HG03521 (cell line): Measurements from ENCODE around the gene INO80D.
"Not testable (repeated sequence)": the region's sequence is repeated elsewhere in the genome, so short reads cannot be mapped to it uniquely, and the experiment has no call there.

Experiments
- ATAC-seq: cut with Tn5 transposase; IDR thresholded peaks from one replicate; pipeline ENCODE4 v1.9.1; 2021; ENCODE audit warnings: mild to moderate bottlenecking, moderate library complexity; ENCODE audit not compliant: unreplicated experiment

The INO80D gene

DNA sequence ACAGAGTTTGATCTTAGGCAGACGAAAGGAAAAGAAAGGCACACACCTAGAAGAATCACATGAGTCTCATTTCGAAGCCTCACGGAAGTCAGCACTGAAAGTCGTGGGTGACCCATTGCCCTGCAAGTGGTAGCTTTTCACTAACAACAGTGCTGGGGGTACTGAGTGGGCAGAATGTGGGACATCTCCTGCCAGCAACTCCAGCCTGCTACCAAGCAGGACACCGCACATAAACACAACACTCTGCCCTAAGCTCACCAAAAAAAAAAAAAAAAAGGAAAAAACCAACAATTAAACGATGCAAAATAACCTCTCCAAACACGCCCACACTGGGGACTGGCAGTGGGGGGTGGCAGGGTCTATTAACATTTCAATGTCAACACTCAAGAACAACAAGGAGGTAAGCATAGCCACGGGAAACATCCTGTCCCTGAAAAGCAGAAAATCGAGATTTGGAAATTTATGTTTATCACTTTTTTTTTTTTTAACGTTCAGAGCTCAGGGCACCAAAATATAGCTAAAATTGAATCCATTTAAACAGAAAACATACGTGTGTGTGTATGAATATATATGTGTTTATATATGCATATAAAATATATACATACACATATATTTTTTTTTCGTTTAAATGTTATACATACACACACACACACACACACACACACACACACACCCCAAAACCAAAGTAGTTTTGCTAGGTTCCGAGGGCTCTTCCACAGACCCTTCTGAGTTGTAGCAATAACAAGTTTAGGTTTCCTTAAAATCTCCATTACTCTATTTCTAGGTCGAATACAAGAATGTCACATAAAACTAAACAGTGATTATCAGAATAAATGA is 2.2 kb downstream of the INO80D start:
- ATAC-seq = no peak

DNA sequence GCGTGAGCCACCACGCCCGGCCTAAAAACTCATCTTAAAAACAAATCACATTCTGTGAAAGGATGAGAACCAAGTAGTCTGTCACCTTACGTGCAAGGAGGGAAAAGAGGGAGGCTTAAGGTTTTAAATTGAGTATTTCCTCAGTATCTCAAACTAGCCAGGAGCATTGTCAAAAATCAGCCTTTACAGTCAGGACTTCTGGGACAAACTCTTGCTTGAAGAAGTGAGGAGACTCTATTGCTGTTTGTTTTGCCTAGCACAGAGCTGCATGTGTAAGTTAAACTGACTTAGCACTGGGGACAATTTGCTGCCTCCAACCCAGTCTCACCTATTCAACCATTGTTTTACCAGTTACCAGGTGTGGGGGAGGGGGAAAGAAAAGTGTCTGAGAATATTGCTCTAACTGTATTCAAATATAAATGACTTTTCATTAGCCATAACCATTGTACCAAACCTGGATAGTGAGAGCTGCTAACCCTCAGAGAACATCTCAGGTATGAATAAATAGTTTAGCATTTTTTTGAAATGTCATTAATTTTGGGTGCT is 3.6 kb downstream of the INO80D start:
- no peak for ATAC-seq

DNA sequence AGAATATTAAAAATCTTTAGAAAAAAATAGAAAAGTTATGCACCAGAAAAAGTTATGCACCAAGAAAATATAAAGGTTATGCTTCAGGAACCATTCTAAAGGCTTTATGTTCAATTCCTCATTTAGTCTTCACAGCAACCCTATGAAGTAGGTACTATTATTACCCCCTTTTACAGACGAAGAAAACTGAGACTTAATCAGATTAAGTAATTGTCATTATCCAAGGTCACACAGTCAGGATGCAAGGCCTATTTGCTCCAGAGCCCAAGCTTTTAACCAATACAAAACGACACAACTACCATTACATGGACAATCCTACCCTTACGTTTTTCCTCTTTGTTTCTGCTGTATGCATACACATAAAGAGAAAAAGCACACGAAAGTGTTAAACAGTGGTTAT is 5.0 kb downstream of the INO80D start:
- ATAC-seq = no peak

DNA sequence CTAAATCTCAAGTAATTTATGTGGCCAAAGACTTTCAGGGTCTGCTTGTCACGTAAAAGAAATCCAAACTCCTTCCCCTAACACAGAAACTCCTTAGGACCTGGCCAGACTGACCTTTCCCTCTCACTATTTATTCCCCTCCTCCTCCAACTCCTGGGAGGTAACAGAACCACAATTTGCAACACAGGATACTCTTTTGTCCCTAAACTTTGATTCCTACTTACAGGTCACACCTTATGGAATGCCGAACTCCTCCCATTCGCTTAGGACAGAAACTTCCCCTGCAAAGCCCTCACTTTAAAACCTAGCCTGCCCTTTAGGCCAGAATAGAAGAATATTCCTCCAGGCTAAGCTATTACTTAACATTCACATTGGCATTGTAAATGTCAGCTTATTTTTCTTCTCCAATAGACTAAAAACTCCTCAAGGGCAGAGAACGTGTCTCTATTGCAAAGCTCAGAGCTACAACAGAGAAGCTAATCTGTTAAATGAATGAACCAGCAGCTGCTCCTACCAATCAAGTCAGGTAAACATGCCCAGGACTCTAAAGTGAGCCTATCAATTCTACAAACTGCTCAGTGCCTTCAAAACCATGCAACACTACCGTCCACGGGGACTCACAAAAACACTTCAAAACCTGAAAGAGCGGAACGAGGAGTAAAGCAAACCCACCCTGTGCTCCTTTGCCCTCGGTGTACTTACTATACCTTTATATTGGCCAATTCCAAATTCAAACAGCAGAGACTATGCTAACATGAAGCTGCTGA is 6.1 kb downstream of the INO80D start:
- ATAC-seq = no peak

DNA sequence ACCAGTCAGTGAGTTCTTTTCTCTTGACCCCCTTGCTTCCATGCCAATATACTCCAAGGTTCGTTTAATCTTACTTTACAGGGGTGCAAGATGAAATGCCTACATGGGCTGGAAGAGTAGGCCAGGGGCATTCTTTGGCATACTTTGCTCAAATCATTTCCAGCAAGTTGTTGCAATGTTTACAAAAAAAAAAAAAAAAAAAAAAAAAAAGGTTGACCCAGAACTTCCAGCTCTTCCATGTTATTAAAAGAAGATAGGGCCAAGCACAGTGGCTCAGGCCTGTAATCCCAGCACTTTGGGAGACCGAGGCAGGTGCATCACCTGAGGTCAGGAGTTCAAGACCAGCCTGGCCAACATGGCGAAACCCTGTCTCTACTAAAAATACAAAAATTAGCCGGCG is 8.1 kb downstream of the INO80D start:
- not testable (repeated sequence) for ATAC-seq

DNA sequence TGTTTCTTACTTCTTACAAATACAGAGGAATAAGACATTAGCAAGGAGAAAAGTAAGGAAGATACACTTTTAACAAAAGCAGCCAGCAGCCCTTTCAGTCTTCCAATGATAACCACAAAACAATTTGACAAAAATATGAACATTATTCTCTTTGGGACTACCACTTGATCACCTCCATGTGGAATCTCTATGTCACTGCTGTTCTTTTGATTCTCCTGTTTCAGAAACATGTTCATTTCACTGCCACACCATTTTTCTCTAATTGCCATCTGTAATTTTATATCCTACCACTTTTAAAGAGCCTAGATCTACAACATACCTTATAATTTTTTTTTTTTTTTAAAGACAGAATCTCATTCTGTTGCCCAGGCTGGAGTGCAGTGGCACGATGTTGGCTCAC is 10.9 kb downstream of the INO80D start:
- no peak for ATAC-seq

DNA sequence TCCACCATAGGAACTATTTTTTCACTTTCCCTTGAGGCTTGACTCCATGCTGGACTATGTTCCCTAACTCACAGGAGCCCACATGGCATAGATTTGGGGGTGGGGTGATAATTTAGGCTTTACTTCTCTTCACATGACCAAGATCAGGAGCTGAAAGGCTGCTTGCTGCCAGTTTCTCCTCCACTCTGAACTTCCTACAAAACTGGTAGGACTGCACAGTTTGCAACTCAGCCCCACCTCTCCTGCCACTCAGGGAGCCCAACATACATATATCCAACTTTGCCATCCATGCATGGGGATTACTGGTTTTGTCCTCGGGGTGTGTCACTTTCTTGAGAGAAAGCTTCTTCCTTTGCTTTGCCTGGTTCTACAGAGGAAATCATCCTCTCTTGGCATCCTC is 14.2 kb downstream of the INO80D start:
- no peak for ATAC-seq

DNA sequence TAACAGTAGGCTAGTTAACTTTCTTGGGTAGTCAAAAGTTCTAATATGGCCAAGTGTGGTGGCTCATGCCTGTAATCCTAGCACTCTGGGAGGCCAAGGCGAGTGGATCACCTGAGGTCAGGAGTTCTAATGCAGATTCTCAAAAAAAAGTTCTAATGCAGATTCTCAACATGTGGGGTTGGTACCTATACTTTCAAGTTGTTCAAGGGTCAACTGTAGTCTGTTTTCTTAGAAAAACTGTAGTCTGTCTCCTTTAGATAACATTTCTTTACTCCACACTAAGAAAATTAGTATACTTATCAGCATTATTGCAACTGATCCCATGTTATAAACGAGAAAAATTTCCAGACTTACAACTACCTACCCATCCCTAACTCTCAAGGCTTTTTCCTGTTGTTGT is 16.6 kb downstream of the INO80D start:
- ATAC-seq = no peak

DNA sequence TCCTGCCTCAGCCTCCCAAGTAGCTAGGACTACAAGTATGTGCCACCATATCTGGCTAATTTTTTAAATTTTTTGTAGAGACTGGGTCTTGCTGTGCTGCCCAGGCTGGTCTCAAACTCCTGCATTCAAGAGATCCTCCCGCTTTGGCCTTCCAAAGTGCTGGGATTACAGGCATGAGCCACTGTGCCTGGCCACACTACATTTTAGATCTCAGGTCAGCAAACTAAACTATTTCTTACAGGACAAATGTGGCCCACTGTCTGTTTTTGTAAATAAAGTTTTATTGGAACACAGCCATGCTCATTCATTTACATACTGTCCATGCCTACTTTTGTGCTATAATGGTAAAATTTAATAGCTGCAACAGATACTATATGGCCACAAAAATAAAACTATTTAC is 17.8 kb downstream of the INO80D start:
- no peak for ATAC-seq

DNA sequence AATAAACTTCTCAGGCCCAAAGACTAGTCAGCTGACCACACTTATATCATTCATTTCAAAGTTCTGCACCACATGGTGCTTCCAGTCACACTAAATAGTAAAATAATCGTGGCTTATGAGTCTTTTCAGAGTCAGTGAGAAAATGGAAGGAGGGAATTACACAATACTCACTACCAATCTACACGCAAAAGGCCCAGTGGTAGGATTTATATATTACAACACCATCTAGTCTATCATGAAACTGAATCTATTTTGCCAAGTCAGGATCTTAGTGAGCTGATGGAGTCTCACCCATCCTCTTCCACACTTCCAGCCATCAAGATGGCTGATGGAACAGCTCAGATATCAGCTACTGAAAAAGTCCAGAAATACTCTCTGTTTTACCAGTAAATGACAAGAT is 21.9 kb downstream of the INO80D start:
- ATAC-seq = no peak

DNA sequence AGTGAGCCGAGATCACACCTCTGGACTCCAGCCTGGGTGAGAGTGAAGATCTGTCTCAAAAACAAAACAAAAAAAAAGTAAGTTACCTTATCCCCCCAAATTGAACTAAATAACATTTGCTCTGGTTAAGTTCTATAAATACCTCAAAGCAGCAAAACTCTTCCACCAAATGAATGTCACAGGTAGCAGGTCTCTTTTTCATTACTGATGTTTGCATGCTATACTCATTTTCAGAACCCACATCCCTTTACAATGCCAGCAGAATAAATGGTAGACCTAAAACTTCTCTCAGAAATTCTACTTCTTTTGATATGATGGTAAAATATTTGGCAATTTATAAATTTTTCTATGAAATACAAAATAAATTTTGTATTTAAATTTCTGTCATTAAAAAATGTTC is 22.3 kb downstream of the INO80D start:
- no peak for ATAC-seq

DNA sequence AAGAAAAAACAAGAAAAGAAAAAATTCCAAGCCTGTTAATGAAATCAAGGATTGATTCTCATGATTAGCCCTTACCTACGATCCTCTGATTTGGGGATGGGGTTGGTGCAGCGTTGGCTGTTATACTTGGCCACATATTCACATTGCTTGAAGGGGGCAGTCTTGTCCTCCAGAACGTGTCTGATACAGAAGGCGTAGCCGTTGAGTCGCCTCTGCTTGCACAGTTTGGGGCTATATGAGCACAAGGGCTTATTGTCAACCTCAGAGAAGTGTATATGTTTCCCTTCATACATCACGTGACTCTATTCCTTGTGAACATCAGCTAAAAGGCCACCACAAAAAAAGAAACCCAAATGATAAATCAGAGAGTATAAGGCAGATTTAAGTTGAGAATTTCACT is 23.2 kb downstream of the INO80D start:
- no peak for ATAC-seq

DNA sequence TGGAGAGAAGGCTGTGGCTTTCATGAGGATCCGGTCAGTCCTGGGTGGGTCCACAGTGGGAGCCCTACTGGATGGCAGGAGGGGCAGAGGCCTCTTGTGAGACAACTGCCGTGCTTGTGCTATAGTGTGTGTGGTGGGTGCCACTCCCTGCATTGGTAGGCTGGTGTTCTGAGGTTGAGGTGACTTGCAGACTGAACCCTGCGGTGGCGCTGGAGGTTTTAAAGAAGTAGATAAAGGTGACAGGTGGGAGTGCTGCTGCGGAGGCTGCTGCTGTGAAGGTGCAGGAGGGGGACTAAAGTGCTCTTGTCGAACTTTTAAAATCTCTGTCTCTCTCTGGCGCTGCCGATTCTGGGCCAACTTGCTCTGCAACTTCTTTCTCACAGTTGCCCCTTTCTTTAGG is 29.7 kb downstream of the INO80D start:
- ATAC-seq = no peak

DNA sequence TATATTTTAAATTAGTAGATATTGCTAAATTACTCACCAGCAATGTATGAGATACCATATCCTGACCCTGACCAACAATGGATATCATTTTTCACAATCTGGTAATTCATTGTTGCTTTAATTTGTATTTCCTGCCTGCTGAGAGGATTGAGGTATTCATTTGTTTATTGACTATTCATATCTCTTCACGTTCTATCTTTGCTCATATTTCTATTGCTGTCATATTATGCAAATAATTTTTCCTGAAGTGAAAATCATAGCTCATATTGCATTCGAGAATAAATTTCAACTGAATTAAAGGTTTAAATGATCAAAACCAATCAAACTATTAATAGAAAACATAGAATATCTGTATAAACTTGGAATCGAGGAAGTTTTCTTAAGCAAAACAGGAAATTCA is 31.0 kb downstream of the INO80D start:
- no peak for ATAC-seq

DNA sequence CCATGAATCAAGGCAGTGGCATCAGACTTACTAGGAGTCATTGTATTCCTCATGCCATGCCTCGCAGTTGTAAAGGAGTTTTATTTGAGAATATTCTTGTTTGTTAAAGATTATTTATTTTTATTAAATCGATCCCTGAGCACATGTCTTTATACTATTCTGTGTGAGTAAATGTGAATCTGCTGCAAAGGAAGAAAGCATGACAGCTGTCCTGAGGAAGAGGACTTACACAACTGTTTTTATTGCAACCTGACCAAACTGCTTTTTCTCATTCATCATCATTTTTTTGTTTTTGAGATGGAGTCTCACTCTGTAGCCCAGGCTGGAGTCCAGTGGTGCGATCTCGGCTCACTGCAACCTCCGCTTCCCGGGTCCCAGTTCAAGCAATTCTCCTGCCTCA is 34.1 kb downstream of the INO80D start:
- ATAC-seq = no peak

DNA sequence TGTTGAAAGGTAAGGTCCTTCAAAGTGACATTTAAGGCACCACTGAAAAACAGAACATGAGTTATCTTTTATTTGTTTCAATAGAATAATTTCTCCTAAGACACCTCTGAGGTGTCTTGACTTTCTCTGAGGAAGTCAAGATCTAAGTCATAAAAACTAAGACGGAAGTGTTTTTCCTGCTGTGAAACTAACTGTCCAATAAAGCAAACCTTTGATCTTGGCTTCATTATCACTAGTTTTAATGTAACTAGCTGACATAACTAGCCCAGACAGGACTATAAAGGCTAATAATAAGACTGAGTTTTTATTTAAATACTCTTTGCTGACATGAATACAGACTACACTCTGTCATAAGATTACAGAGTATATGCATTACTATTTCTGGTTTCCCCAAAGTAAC is 36.6 kb downstream of the INO80D start:
- no peak for ATAC-seq

DNA sequence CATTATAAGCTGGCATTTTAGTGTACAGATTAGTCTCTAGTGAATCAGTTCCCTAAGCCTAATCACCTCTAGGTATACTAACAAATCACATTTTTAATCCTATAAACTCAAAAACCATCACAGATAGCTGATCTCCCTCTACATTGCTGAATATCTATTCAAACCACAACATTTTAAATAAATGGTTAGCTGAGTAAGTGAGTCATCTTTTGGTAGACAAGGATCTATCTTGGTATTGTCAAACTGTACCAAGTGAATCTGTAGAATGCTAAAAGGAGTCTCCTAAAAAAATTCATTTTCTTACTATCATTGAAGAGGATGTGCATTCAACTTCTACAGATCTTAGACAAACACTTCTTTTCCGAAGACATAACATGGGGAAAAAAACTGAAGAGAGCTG is 40.7 kb downstream of the INO80D start:
- ATAC-seq = no peak

DNA sequence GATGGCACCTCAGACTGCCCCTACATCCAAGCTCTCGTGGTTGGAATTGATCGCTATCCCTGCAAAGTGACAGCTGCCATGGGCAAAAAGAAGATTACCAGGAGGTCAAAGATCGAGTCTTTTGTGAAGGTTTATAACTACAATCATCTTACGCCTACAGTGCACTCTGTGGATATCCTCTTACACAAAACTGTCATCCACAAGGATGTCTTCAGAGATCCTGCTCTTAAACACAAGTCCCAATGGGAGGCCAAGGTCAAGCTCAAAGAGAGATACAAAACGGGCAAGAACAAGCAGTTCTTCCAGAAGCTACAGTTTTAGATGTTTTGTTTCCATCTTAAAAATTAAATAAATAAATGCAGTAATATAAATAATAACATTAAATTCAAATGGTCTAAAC is 45.4 kb downstream of the INO80D start:
- no peak for ATAC-seq

DNA sequence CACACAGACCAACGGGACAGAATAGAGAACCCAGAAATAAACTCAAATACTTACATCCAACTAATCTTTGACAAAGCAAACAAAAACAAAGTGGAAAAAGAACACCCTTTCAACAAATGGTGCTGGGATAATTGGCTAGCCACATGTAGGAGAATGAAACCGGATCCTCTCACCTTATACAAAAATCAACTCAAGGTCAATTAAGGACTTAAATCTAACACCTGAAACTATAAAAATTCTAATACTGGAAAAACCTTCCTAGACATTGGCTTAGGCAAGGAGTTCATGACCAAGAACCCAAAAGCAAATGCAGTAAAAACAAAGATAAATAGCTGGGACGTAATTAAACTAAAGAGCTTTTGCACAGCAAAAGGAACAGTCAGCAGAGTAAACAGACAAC is 50.6 kb downstream of the INO80D start:
- ATAC-seq = not testable (repeated sequence)

DNA sequence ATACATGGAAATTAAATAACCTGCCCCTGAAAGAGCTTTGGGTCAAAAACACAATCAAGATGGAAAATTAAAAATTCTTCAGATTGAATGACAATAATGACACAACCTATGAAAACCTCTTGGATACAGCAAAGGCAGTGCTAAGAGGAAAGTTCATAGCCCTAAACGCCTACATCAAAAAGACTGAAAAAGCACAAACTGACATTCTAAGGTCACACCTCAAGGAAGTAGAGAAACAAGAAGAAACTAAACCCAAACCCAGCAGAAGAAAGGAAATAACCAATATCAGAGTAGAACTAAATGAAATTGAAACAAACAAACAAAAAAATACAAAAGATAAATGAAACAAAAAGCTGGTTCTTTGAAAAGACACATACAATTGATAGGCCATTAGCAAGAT is 52.5 kb downstream of the INO80D start:
- ATAC-seq = not testable (repeated sequence)

DNA sequence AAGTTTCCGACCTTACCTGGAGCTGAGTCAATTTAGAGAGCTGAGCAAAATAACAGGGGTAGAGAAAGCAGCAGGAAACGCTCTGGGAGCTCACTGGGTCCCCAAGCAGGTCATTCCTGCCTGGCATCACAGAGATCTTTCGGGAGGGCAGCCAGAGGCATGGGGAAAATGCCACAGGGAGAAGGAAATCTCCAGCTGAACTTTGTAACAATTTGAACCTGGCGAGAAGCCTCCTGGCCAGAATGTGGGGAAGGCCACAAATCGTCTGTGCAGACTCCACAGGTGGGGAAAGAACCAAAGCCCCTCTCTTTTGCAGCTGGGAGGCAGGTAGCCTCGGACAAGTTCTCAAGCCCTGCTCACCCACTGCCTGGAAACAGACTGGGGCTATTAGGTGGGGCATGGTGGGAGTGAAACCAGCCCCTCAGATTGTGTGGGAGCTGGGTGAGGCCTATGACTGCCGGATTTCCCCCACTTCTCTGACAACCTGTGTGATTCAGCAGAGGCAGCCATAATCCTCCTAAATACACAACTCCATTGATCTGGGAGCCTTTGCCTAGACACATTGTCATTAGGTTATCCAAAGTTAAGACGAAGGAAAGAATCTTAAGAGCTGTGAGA is 53.9 kb downstream of the INO80D start:
- no peak for ATAC-seq
